ENCODE results near the gene MISP. TPM values are rescaled to one million over a fixed set of nuclear protein-coding genes. Genes with fewer than 3 reads are reported as not detected.

The MISP gene
- total and polyA plus RNA-seq, 2 experiments from 2014 or later: 43.7 to 50.9 TPM

DNA sequence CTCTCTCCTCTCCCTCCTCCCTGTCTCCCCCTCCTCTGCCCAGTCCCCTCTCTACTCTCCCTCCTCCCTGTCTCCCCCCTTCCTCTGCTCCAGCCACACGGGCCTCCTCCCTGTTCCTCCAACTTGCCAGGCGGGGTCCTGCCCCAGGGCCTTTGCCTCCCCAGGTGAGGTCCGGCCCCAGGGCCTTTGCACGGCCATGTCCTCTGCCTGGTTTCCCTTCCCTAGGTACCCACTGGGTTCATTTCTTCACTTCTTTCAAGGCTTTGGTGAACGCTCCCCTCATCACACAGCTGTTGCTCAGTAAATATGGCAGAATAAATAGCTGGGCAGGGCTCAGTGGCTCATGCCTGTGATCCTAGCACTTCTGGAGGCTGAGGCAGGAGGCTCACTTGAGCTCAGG is 21.2 kb downstream of the MISP start:
- no peak for DNase-seq (ENCODE audit: low spot score)
- TF ChIP-seq, protein P1, sequence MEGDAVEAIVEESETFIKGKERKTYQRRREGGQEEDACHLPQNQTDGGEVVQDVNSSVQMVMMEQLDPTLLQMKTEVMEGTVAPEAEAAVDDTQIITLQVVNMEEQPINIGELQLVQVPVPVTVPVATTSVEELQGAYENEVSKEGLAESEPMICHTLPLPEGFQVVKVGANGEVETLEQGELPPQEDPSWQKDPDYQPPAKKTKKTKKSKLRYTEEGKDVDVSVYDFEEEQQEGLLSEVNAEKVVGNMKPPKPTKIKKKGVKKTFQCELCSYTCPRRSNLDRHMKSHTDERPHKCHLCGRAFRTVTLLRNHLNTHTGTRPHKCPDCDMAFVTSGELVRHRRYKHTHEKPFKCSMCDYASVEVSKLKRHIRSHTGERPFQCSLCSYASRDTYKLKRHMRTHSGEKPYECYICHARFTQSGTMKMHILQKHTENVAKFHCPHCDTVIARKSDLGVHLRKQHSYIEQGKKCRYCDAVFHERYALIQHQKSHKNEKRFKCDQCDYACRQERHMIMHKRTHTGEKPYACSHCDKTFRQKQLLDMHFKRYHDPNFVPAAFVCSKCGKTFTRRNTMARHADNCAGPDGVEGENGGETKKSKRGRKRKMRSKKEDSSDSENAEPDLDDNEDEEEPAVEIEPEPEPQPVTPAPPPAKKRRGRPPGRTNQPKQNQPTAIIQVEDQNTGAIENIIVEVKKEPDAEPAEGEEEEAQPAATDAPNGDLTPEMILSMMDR (IDR thresholded peaks at IDR 0.05; ENCODE audit: poor library complexity): no peak
- no peak for TF ChIP-seq EZH2phosphoT487 (IDR thresholded peaks at IDR 0.05; ENCODE audit: low read depth, severe bottlenecking, unreplicated experiment)
- no peak for TF ChIP-seq EZH2 (IDR thresholded peaks at IDR 0.05; ENCODE audit: borderline replicate concordance)
- WGBS (ENCODE audit: low lambda C conversion rate, missing lambda C conversion rate): 91% methylated on average over 5 of the region's 5 CpGs
- Histone ChIP-seq H3K27me3 (no peaks in the 10 kb centered on the region), H2AFZ (no peak overlapping the region), H3K79me2 (no peaks in the 10 kb centered on the region), H3K4me2 (no peak overlapping the region), H4K20me1 (ENCODE audit: insufficient read depth, poor library complexity, severe bottlenecking) (no peaks in the 10 kb centered on the region), H3K9me3 (ENCODE audit: low read depth) (no peaks in the 10 kb centered on the region), H3K4me1 (ENCODE audit: insufficient read depth) (peaks cover 5% of the 10 kb centered on the region), H3K4me3 (no peak overlapping the region), H3K27ac (no peak overlapping the region), H3K36me3 (replicated peaks; ENCODE audit: insufficient read depth, low read depth) (no peaks in the 10 kb centered on the region), H3K9me2 (replicated peaks; ENCODE audit: insufficient read depth) (no peaks in the 10 kb centered on the region)

DNA sequence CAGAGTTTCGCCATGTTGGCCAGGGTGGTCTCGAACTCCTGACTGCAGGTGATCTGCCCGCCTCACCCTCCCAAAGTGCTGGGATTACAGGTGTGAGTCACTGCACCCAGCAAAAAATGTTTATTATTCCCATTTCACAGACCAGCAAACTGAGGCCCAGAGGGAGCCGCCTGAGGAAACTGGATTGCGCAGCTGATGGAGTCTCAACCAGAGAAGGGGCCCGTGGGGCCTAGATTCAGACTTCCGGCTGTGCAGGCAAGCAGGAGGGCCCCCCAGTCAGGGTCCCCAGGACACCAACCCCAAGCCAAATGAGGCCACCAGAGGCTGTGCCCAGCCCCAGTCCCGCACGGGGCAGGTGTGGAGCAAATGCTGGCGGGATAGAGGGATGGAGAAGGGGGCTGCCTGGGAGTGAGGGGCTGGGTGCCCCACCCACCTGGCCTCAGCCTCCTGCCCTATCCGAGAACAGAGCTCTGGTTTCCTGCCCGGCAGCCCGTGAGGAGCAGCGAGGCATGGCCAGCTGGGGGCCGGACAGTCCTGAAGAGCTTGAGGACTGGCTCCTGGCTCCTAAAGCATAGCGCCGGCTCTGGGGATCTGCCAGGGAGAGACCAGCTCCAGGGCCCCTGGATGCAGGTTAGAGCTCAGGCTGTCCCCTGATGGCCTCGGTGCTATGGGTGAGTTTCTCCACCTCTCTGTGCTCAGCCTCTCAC is 22.0 kb downstream of the MISP start:
- TF ChIP-seq, protein P1 (IDR thresholded peaks at IDR 0.05; ENCODE audit: poor library complexity): no peak
- TF ChIP-seq EZH2 (IDR thresholded peaks at IDR 0.05; ENCODE audit: borderline replicate concordance): no peak
- TF ChIP-seq EZH2phosphoT487 (IDR thresholded peaks at IDR 0.05; ENCODE audit: low read depth, severe bottlenecking, unreplicated experiment): no peak
- Histone ChIP-seq H4K20me1 (ENCODE audit: insufficient read depth, poor library complexity, severe bottlenecking) (no peaks in the 10 kb centered on the region), H3K4me2 (no peak overlapping the region), H3K4me3 (no peak overlapping the region), H3K9me2 (replicated peaks; ENCODE audit: insufficient read depth) (no peaks in the 10 kb centered on the region), H3K27ac (no peak overlapping the region), H3K27me3 (no peaks in the 10 kb centered on the region), H3K36me3 (replicated peaks; ENCODE audit: insufficient read depth, low read depth) (no peaks in the 10 kb centered on the region), H3K79me2 (no peaks in the 10 kb centered on the region), H2AFZ (no peak overlapping the region), H3K9me3 (ENCODE audit: low read depth) (no peaks in the 10 kb centered on the region), H3K4me1 (ENCODE audit: insufficient read depth) (peaks cover 5% of the 10 kb centered on the region)
- WGBS (ENCODE audit: low lambda C conversion rate, missing lambda C conversion rate): 73% methylated on average over 18 of the region's 18 CpGs
- peak; percentile 33 for DNase-seq (ENCODE audit: low spot score)

DNA sequence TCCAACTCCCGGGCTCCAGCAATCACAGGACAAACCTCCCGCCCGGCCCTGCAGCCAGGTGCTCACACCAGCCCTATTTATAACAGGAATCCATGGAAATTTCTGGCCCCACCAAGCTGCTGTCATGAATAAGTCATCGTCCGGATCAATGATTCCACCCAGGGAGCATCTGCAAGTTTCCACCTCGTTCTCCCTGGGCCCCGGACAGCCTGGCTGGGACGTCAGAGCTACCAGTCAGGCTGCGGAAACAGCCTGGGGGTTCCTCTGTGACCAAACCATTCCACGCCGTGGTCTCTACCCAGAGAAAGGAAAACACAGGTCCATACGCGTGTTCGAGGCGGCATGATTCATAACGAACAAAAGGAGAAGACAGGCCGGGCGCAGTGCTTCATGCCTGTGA is 25.6 kb downstream of the MISP start:
- Histone ChIP-seq H3K9me3 (ENCODE audit: low read depth) (no peaks in the 10 kb centered on the region), H3K4me3 (no peak overlapping the region), H3K9me2 (replicated peaks; ENCODE audit: insufficient read depth) (no peaks in the 10 kb centered on the region), H4K20me1 (ENCODE audit: insufficient read depth, poor library complexity, severe bottlenecking) (no peaks in the 10 kb centered on the region), H3K4me1 (ENCODE audit: insufficient read depth) (peaks cover 13% of the 10 kb centered on the region), H3K27me3 (no peaks in the 10 kb centered on the region), H2AFZ (no peak overlapping the region), H3K4me2 (no peak overlapping the region), H3K27ac (no peak overlapping the region), H3K36me3 (replicated peaks; ENCODE audit: insufficient read depth, low read depth) (no peaks in the 10 kb centered on the region), H3K79me2 (peaks cover 9% of the 10 kb centered on the region)
- no peak for TF ChIP-seq EZH2phosphoT487 (IDR thresholded peaks at IDR 0.05; ENCODE audit: low read depth, severe bottlenecking, unreplicated experiment)
- no peak for DNase-seq (ENCODE audit: low spot score)
- WGBS (ENCODE audit: low lambda C conversion rate, missing lambda C conversion rate): 93% methylated on average over 18 of the region's 18 CpGs

DNA sequence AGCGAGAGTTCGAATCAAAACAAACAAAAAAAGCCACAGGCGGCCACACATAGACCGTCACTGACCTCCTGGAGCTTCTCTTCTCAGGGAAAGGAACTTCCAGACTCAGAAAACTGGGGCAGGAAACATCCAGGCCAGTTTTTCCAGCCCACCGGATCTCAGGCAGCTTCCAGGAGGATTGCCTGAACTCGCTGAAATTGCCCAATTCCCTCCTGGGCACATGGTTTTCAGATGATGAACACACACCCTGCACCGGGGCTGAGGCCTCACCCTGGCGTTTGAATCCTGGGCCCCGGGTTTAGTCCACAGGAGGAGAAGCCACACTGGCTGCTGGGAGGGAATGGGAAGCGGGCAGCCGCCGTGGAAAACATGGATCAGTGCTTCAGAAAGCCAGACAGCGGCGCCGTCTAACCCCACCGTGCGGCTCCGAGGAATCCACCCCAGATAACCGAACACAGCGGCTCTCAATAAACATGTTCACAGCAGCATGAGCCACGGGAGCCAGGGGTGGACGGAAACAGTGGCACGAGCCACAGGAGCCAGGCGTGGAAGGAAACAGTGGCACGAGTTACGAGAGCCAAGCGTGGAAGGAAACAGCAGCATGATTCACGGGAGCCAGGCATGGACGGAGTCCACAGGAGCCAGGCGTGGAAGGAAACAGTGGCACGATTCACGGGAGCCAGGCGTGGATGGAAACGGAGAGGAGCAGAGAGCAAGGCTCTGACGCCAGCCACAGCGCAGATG is 28.2 kb downstream of the MISP start:
- peak; percentile 85 for DNase-seq (ENCODE audit: low spot score)
- Histone ChIP-seq H3K4me2 (peak overlapping the region; percentile 36), H3K4me1 (ENCODE audit: insufficient read depth) (peaks cover 33% of the 10 kb centered on the region), H4K20me1 (ENCODE audit: insufficient read depth, poor library complexity, severe bottlenecking) (no peaks in the 10 kb centered on the region), H2AFZ (peak overlapping the region; percentile 29), H3K36me3 (replicated peaks; ENCODE audit: insufficient read depth, low read depth) (no peaks in the 10 kb centered on the region), H3K4me3 (no peak overlapping the region), H3K79me2 (peaks cover 21% of the 10 kb centered on the region), H3K27ac (peak overlapping the region; percentile 78), H3K27me3 (no peaks in the 10 kb centered on the region), H3K9me3 (ENCODE audit: low read depth) (no peaks in the 10 kb centered on the region), H3K9me2 (replicated peaks; ENCODE audit: insufficient read depth) (no peaks in the 10 kb centered on the region)
- TF ChIP-seq, protein P1 (IDR thresholded peaks at IDR 0.05; ENCODE audit: poor library complexity): no peak
- TF ChIP-seq EZH2phosphoT487 (IDR thresholded peaks at IDR 0.05; ENCODE audit: low read depth, severe bottlenecking, unreplicated experiment) (no peak), EZH2 (IDR thresholded peaks at IDR 0.05; ENCODE audit: borderline replicate concordance) (no peak)
- 61% methylated on average over 35 of the region's 36 CpGs for WGBS (ENCODE audit: low lambda C conversion rate, missing lambda C conversion rate)

Data from hepatocyte (in vitro differentiated cells).